DOHH2 (cell line): ENCODE measurements around the gene PGAM2.

Experiments
- EZH2phosphoT487 ChIP-seq: fragments of 200-600 bp; sonication (generic); IDR thresholded peaks from 2 replicates; pipeline ENCODE4 v1.6.1; 2017; ENCODE audit warnings: borderline replicate concordance, mild to moderate bottlenecking, antibody characterized with exemption, low read length, moderate library complexity, mixed read lengths
- TF ChIP-seq, protein P1 (sequence below): fragments of 200-600 bp; sonication (generic); IDR thresholded peaks from one replicate; pipeline ENCODE4 v1.5.1; 2014; ENCODE audit warnings: antibody characterized with exemption, mild to moderate bottlenecking, low read depth, low read length; ENCODE audit not compliant: poor library complexity, severe bottlenecking

DNA sequence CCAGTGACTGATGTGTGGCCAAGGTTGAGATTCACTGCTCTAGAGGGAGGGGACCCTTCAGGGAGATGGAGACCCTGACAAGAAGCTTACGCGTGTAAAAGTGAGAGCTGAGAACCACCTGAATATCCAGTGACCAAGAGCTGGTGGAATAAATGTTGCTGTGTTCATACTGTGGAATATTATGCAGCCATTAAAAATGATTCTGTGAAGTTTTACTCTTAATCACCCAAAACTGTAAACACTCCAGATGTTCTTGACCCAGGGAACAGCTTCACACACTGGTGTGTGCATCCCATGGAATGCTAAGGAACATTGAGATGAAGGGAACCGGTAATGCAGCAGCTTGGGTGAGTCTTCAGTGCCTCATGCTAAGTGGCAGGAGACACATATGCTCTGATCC lies 21.3 kb upstream of the PGAM2 start:
- TF ChIP-seq, protein P1, sequence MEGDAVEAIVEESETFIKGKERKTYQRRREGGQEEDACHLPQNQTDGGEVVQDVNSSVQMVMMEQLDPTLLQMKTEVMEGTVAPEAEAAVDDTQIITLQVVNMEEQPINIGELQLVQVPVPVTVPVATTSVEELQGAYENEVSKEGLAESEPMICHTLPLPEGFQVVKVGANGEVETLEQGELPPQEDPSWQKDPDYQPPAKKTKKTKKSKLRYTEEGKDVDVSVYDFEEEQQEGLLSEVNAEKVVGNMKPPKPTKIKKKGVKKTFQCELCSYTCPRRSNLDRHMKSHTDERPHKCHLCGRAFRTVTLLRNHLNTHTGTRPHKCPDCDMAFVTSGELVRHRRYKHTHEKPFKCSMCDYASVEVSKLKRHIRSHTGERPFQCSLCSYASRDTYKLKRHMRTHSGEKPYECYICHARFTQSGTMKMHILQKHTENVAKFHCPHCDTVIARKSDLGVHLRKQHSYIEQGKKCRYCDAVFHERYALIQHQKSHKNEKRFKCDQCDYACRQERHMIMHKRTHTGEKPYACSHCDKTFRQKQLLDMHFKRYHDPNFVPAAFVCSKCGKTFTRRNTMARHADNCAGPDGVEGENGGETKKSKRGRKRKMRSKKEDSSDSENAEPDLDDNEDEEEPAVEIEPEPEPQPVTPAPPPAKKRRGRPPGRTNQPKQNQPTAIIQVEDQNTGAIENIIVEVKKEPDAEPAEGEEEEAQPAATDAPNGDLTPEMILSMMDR = no peak
- no peak for TF ChIP-seq EZH2phosphoT487
